NB4 (cell line): ENCODE results near the gene KRT3.
"Not testable (repeated sequence)": the region's sequence is repeated elsewhere in the genome, so short reads cannot be mapped to it uniquely, and the experiment has no call there.

Experiments
- DNase-seq: peaks from one replicate; pipeline ENCODE4 v3.0.0; 2010; ENCODE audit warnings: low read depth
- H3K4me3 ChIP-seq: one replicate; pipeline ENCODE4 v1.5.1; 2011; ENCODE audit warnings: mild to moderate bottlenecking, low read depth, low read length, moderate library complexity
- MYC ChIP-seq: IDR thresholded peaks from 2 replicates; pipeline ENCODE4 v1.6.1; 2011; ENCODE audit warnings: low read depth, low read length
- POLR2A ChIP-seq: IDR thresholded peaks from 2 replicates; pipeline ENCODE4 v1.6.1; 2011; ENCODE audit warnings: mild to moderate bottlenecking; ENCODE audit not compliant: insufficient read length; ENCODE audit errors: extremely low read depth
- TF ChIP-seq, protein P1 (sequence below): IDR thresholded peaks from 2 replicates; pipeline ENCODE4 v1.6.1; 2011; ENCODE audit warnings: low read depth, low read length
- TF ChIP-seq, protein P2 (sequence below): IDR thresholded peaks from one replicate; pipeline ENCODE4 v1.5.1; 2012; ENCODE audit warnings: low read depth, low read length

The KRT3 gene

DNA sequence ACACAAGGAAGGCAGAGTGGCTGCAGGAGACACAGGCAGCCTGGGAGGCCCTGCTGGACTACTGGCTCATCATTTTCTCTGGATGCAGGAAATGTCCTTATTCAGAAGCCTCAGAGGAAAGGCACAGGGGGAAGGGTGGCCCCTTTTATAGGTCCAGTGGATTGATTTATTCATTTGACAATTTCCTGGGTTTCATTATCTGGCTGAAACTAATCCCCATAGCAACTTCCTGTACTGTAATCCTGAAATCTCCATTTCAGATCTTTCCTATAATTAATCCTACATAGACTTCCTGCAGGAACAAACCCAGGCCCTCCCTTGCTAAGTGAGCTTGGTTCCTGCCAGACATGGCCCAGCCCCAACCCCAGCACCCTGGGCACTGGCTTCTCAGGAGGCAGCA lies 41.8 kb downstream of the KRT3 start:
- TF ChIP-seq MYC (no peak), POLR2A (no peak)
- TF ChIP-seq, protein P1, sequence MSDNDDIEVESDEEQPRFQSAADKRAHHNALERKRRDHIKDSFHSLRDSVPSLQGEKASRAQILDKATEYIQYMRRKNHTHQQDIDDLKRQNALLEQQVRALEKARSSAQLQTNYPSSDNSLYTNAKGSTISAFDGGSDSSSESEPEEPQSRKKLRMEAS = no peak
- TF ChIP-seq, protein P2, sequence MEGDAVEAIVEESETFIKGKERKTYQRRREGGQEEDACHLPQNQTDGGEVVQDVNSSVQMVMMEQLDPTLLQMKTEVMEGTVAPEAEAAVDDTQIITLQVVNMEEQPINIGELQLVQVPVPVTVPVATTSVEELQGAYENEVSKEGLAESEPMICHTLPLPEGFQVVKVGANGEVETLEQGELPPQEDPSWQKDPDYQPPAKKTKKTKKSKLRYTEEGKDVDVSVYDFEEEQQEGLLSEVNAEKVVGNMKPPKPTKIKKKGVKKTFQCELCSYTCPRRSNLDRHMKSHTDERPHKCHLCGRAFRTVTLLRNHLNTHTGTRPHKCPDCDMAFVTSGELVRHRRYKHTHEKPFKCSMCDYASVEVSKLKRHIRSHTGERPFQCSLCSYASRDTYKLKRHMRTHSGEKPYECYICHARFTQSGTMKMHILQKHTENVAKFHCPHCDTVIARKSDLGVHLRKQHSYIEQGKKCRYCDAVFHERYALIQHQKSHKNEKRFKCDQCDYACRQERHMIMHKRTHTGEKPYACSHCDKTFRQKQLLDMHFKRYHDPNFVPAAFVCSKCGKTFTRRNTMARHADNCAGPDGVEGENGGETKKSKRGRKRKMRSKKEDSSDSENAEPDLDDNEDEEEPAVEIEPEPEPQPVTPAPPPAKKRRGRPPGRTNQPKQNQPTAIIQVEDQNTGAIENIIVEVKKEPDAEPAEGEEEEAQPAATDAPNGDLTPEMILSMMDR = no peak
- H3K4me3 ChIP-seq = no peak overlapping the region
- no peak for DNase-seq

DNA sequence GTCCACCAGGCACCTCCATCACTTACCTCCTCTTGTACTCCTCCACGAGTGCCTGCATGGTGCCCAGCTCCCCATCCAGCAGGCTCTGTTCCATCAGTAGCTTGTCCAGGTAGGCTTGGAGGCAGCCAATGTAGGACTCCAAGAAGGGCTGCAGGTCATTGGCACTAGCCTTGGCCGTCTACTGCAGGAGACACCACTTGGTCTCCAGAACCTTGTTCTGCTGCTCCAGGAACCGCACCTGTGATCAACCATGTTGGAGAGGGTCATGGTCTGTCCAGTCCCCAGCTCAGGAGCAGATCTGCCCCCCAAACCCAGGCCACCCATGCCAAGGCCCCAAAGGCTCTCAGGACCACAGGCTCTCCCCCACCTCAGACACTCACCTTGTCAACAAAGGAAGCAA lies 42.6 kb downstream of the KRT3 start:
- TF ChIP-seq POLR2A (no peak), MYC (no peak)
- TF ChIP-seq, protein P1 = no peak
- TF ChIP-seq, protein P2 = no peak
- no peak overlapping the region for H3K4me3 ChIP-seq
- no peak for DNase-seq

DNA sequence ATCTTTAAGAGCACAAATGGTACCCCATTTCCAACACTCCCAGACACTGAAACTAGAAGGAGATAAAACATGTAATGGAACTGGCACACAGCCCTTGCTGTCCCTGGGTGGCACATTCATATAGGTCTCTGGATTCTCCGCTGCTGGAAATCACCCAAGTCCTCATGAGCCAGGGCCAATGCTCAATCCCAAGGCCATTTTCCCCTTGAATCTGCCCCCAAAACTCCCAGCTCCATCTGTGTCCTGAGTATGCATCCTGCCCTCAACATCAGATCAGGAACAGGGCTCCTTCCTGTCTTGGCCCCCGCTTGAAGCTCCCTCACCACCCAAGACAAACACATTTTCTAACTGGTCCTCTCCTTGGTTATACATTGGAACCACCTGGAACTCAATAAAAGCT lies 43.4 kb downstream of the KRT3 start:
- H3K4me3 ChIP-seq = no peak overlapping the region
- TF ChIP-seq, protein P2 = no peak
- no peak for TF ChIP-seq MYC
- TF ChIP-seq POLR2A = no peak
- TF ChIP-seq, protein P1 = no peak
- no peak for DNase-seq

DNA sequence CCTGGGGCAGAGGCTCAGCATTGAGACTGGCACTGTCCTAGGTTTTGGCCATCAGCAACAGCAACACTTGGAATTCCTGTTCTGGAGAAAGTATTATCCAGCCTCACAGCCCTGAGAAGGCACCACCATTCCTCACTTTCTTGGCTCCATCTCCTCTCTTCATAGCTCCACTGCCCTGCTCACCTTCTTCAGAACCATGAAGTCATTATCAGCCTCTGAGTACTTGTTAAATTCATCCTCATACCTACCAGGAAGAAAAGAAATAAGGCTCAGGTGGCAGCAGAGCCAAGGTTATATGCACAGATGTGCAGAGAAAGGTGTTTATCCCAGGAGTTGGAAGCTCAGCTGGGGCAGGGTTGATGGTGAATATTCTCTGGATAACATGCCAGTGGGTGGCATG lies 44.1 kb downstream of the KRT3 start:
- no peak overlapping the region for H3K4me3 ChIP-seq
- no peak for DNase-seq
- TF ChIP-seq, protein P1 = no peak
- TF ChIP-seq MYC = no peak
- TF ChIP-seq, protein P2 = no peak
- no peak for TF ChIP-seq POLR2A

DNA sequence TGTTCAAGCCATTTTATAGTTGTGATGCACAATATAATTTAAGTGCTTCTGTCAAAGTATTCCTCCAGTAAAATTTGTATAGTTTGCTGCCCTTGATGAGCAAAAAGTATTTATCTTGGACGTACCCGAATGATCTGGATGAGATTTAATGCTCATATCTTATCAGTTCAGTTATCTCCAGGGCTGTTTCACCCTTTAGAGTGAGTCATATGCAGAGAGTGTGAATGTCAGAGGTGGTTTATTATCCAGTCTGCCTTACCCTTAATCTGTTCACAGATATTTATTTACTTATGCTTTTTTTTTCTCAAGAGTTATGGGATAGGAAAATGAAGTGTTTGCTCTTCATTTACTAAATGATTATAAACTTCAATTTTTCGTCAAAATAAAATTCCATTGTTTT lies 45.4 kb downstream of the KRT3 start:
- not testable (repeated sequence) for DNase-seq, H3K4me3 ChIP-seq

DNA sequence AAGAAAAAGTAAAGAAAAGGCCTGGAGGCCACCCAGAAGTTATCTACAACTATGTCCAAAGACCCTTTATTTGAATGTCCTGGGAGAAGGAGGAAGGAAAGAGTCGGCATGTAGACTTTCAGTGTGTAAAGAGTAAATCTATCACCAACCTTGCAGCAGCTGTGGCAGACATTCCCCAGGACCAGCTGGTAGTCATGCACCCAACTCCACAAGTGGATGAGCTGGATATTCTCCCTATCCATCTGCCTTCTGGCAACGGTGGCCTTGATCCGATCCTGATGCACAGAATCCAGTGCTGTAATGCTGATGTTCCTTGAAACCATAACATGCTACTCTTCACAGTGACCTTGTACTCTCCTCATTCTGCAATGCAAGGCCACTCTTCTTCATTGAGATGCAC lies 46.1 kb downstream of the KRT3 start:
- DNase-seq = no peak
- H3K4me3 ChIP-seq = no peak overlapping the region
- TF ChIP-seq POLR2A (no peak), MYC (no peak)
- TF ChIP-seq, protein P1 = no peak
- TF ChIP-seq, protein P2 = no peak
